ENCODE results near the gene XK. TPM values are rescaled to one million over a fixed set of nuclear protein-coding genes. Genes with fewer than 3 reads are reported as not detected.

The XK gene
- total and polyA plus RNA-seq, 2 experiments from 2014 or later, result 0.29 to 1.5 TPM

- H3K36me3 ChIP-seq (ENCODE audit: insufficient read depth), result no peaks in the 10 kb centered on the region
- no peaks in the 10 kb centered on the region for H3K4me1 Mint-ChIP-seq
- H3K4me3 ChIP-seq, result no peak overlapping the region
- no peaks in the 10 kb centered on the region for H4K20me1 ChIP-seq (replicated peaks; ENCODE audit: insufficient read depth)
- no peak overlapping the region for H3K4me3 Mint-ChIP-seq
- peaks cover 6% of the 10 kb centered on the region; the same call in 2 of the 3 replicates for H3K9me3 Mint-ChIP-seq
- no peaks in the 10 kb centered on the region for H3F3A ChIP-seq (replicated peaks; ENCODE audit: low read depth)
- no peak for DNase-seq (ENCODE audit: low spot score)
- no peaks in the 10 kb centered on the region for H3K9me2 ChIP-seq (ENCODE audit: insufficient read depth)
- H3K36me3 Mint-ChIP-seq (ENCODE audit: low read depth), result no peaks in the 10 kb centered on the region
- H3K27me3 Mint-ChIP-seq (ENCODE audit: insufficient read depth, low read depth, poor library complexity), result no peaks in the 10 kb centered on the region
- H3K27ac ChIP-seq (ENCODE audit: low read depth), result no peak overlapping the region
- H3K27me3 ChIP-seq (ENCODE audit: insufficient read depth), result no peaks in the 10 kb centered on the region
- no peak for TF ChIP-seq STAT1 (IDR thresholded peaks at IDR 0.05; ENCODE audit: unreplicated experiment)
- TF ChIP-seq JUNB (IDR thresholded peaks at IDR 0.05; ENCODE audit: unreplicated experiment), result no peak
- TF ChIP-seq ETS1 (IDR thresholded peaks at IDR 0.05), result no peak
- no peak for TF ChIP-seq ZNF331 (CRISPR knock-in tag; IDR thresholded peaks at IDR 0.05; ENCODE audit: low read depth)
- TF ChIP-seq EZH2phosphoT487 (IDR thresholded peaks at IDR 0.05; ENCODE audit: unreplicated experiment), result no peak
- TF ChIP-seq CREB1 (CRISPR knock-in tag; IDR thresholded peaks at IDR 0.05; ENCODE audit: low read depth), result no peak
- no peak for TF ChIP-seq ZNF114 (CRISPR knock-in tag; IDR thresholded peaks at IDR 0.05)
- TF ChIP-seq REST (IDR thresholded peaks at IDR 0.05; ENCODE audit: unreplicated experiment), result no peak
- no peak for TF ChIP-seq ZNF462 (CRISPR knock-in tag; IDR thresholded peaks at IDR 0.05)
- TF ChIP-seq EZH2 (IDR thresholded peaks at IDR 0.05; ENCODE audit: low read depth, unreplicated experiment), result no peak
- no peak for TF ChIP-seq CTCF (conservative IDR thresholded peaks at IDR 0.05; ENCODE audit: low read depth in 2 of 2)
- TF ChIP-seq POLR2AphosphoS5 (IDR thresholded peaks at IDR 0.05; ENCODE audit: low read depth), result no peak
- TF ChIP-seq NANOG (IDR thresholded peaks at IDR 0.05; ENCODE audit: borderline replicate concordance), result no peak
- no peak for ATAC-seq
- H3K27ac Mint-ChIP-seq, result no peak overlapping the region
- H3K79me2 ChIP-seq (replicated peaks; ENCODE audit: insufficient read depth), result no peaks in the 10 kb centered on the region
- H2AFZ ChIP-seq, result no peak overlapping the region
- H3K4me2 ChIP-seq, result no peak overlapping the region
- H3K4me1 ChIP-seq (ENCODE audit: insufficient read depth), result no peaks in the 10 kb centered on the region
Observed at GRCh38 chrX:37712458-37712857, 26.9 kb downstream of the XK start.

Measured in GM23338 (cell line).